Tibial artery (tissue), 4 donors: Measurements from ENCODE around the gene APBA2.

ENCODE experiments used
- DNase-seq, 2 donors: peaks; one replicate each; pipeline ENCODE4 v3.0.0-alpha.2; 2019
- H3K27ac ChIP-seq, 2 donors: fragments of 200-600 bp; sonication (generic) in 1 of 2; 1 replicate in 1 of 2; 2 replicates in 1 of 2; pipeline ENCODE4 v1.5.1; 2018 to 2019; ENCODE audit warnings: mild to moderate bottlenecking in 1 of 2
- H3K27me3 ChIP-seq, 2 donors: fragments of 200-600 bp; sonication (generic) in 1 of 2; one replicate each; pipeline versions ENCODE4 v1.5.1 to v1.6.0; 2016 to 2019
- H3K36me3 ChIP-seq, 3 donors: fragments of 200-600 bp; sonication (generic) in 2 of 3; one replicate each; pipeline ENCODE4 v1.5.1; 2016 to 2019; ENCODE audit warnings: mild to moderate bottlenecking in 2 of 3
- H3K4me1 ChIP-seq, 4 donors: fragments of 200-600 bp; sonication (generic) in 2 of 4; 1 replicate in 3 of 4; 2 replicates in 1 of 4; pipeline ENCODE4 v1.5.1; 2016 to 2019
- H3K4me3 ChIP-seq, 2 donors: fragments of 200-600 bp; sonication (generic) in 1 of 2; 1 replicate in 1 of 2; 2 replicates in 1 of 2; pipeline ENCODE4 v1.5.1; 2018 to 2019; ENCODE audit warnings: mild to moderate bottlenecking in 2 of 2
- H3K9me3 ChIP-seq, 3 donors: fragments of 200-600 bp; sonication (generic) in 1 of 3; one replicate each; pipeline ENCODE4 v1.5.1; 2016 to 2019
- intact Hi-C: fragments of 100-400 bp; cut with DNase I; formaldehyde crosslinking; loops from one replicate; pipeline ENCODE4 v1.15.0; 2023; ENCODE audit warnings: low total_unique reads
- TF ChIP-seq, protein P1 (sequence below), 2 experiments: fragments of 200-600 bp in 1 of 2; fragments of 450-650 bp in 1 of 2; IDR thresholded peaks; one replicate each; pipeline ENCODE4 v1.5.1; 2017 to 2019; ENCODE audit warnings: antibody characterized with exemption in 2 of 2, mild to moderate bottlenecking in 1 of 2, moderate library complexity in 1 of 2

The APBA2 gene

GRCh38 chr15:28989239-28989830, 103.6 kb downstream of the APBA2 start:
- H3K4me1 ChIP-seq, result peaks cover 0 to 14% (median 6%) of the 10 kb centered on the region in 4 donors
- no peak overlapping the region for H3K4me3 ChIP-seq
- no peak for DNase-seq
- H3K27ac ChIP-seq, result no peak overlapping the region
- TF ChIP-seq, protein P1, sequence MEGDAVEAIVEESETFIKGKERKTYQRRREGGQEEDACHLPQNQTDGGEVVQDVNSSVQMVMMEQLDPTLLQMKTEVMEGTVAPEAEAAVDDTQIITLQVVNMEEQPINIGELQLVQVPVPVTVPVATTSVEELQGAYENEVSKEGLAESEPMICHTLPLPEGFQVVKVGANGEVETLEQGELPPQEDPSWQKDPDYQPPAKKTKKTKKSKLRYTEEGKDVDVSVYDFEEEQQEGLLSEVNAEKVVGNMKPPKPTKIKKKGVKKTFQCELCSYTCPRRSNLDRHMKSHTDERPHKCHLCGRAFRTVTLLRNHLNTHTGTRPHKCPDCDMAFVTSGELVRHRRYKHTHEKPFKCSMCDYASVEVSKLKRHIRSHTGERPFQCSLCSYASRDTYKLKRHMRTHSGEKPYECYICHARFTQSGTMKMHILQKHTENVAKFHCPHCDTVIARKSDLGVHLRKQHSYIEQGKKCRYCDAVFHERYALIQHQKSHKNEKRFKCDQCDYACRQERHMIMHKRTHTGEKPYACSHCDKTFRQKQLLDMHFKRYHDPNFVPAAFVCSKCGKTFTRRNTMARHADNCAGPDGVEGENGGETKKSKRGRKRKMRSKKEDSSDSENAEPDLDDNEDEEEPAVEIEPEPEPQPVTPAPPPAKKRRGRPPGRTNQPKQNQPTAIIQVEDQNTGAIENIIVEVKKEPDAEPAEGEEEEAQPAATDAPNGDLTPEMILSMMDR (IDR thresholded peaks at IDR 0.05), result no peak
- peaks cover 0 to 1% of the 10 kb centered on the region in 2 donors for H3K27me3 ChIP-seq
- H3K9me3 ChIP-seq, result no peaks in the 10 kb centered on the region
- intact Hi-C loops, result no loop called here
- no peaks in the 10 kb centered on the region for H3K36me3 ChIP-seq

DNA sequence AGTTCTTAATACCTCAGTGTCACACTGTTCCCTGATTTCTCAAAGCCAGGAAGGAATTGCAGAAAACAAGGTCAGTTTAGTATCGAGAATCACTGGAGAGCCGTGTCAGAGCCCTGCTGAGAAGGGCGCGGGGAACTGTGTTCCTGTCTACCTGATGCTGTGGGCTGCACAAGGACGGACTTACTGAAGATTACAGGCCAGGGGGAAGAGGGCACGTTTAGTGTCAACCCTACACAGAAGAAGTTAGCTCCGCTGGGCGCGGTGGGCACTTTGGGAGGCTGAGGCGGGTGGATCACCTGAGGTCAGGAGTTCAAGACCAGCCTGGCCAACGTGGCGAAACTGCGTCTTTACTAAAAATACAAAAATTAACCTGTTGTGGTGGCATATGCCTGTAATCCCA, 104.1 kb downstream of the APBA2 start:
- Histone ChIP-seq H3K27ac (no peak overlapping the region), H3K27me3 (no peaks in the 10 kb centered on the region), H3K4me3 (no peak overlapping the region), H3K36me3 (no peaks in the 10 kb centered on the region), H3K9me3 (no peaks in the 10 kb centered on the region), H3K4me1 (peaks cover 0 to 14% (median 6%) of the 10 kb centered on the region in 4 donors)
- TF ChIP-seq, protein P1 (IDR thresholded peaks at IDR 0.05), result no peak
- intact Hi-C loops, result no loop called here
- DNase-seq, result no peak

DNA sequence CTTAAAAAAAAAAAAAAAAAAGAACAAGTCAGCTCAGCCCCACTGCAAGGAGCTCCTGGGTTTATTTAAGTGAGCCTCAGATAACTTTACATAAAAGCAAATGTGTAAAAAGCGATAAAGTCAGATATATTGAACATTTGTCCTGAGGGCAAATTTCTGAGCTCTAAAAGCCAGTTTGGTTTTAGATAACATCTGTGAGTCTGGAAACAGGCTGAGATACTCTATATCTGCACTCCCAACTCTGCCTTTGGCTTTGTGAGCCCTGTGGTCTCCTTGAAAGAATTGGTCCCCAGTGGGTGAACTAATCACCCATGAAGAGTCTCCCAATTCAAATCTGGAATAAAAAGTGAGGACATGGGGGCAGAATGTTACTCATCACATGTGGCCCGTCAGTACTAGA, 104.6 kb downstream of the APBA2 start:
- no peak for DNase-seq
- Histone ChIP-seq H3K36me3 (no peaks in the 10 kb centered on the region), H3K4me1 (peaks cover 0 to 14% (median 4%) of the 10 kb centered on the region in 4 donors), H3K9me3 (no peaks in the 10 kb centered on the region), H3K27me3 (no peaks in the 10 kb centered on the region), H3K4me3 (no peak overlapping the region), H3K27ac (no peak overlapping the region)
- intact Hi-C loops, result no loop called here
- TF ChIP-seq, protein P1 (IDR thresholded peaks at IDR 0.05), result no peak

- Histone ChIP-seq H3K27ac (no peak overlapping the region), H3K36me3 (no peaks in the 10 kb centered on the region), H3K27me3 (no peaks in the 10 kb centered on the region), H3K4me3 (no peak overlapping the region), H3K9me3 (no peaks in the 10 kb centered on the region), H3K4me1 (peaks cover 0 to 14% (median 4%) of the 10 kb centered on the region in 4 donors)
- TF ChIP-seq, protein P1 (IDR thresholded peaks at IDR 0.05), result no peak
- intact Hi-C loops, result no loop called here
- no peak for DNase-seq
Measured at GRCh38 chr15:28991236-28992171, 105.7 kb downstream of the APBA2 start.

DNA sequence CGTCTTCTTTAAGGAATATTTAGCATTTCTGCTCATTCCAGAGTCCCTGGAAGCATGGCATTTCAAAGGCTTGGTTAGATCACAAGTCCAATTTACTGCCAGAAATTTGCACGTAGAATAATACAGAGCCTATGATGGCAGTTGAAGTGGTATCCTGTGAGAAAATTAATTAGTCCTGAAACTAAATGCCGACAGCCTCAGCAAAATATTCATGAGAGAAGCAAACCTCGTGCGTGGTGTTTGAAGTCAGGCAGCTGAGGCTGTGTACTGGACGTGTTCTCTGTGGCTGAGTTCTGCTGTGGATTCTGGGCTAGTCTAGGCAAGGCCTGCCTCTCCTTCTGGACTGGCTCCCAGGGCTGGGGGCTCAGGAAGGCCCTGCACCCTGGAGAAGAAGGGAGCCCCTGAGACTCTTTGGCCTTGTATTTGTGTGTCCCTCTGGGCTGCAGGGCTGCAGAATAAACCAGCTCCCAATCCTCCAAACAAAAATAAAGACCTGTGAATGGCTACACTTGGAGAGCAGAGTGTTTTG, 106.6 kb downstream of the APBA2 start:
- no peak for DNase-seq
- Histone ChIP-seq H3K9me3 (no peaks in the 10 kb centered on the region), H3K4me1 (peaks cover 0 to 14% (median 4%) of the 10 kb centered on the region in 4 donors), H3K4me3 (no peak overlapping the region), H3K27me3 (no peaks in the 10 kb centered on the region), H3K36me3 (no peaks in the 10 kb centered on the region), H3K27ac (peak overlapping the region in 1 of 2 donors; percentile 29)
- TF ChIP-seq, protein P1 (IDR thresholded peaks at IDR 0.05), result no peak
- intact Hi-C loops, result no loop called here
